ENCODE data around the gene ZNRF4.
"Not testable (repeated sequence)": the region's sequence is repeated elsewhere in the genome, so short reads cannot be mapped to it uniquely, and the experiment has no call there.

ZNRF4 gene

DNA sequence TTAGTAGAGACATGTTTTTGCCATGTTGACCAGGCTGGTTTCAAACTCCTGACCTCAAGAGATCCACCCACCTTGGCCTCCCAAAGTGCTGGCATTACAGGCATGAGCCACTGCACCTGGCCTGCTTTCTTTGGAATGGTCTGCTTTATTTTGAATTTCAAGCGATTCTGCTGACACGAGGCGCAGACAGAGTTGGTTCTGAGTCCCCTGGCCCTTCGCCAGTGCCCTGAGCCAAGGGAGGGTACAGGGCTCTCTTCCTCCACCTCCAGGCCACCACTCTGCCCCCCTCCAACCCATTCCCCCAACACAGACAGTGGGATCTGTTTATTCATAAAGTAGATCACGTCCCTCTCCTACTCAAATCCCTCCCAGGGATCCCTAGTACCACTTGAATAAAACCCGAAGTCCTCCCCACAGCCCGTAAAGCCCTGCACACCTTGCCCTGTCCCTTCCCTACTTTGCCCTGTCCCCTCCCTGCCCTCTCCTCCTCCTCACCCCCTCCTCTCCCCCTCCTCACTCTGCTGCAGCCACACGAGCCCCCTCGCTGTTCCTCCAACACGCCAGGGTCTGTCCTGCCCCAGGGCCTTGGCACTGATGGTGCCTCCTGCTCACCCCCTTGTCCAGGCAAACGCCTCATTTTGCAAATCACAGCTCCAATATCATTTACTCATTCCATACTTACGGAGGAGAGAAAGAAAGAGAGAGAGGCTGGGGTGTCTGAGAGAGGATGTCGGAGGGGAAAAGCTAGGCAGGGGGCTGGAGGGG, 22.4 kb downstream of the ZNRF4 start:
- DNase-seq, result no peak

DNA sequence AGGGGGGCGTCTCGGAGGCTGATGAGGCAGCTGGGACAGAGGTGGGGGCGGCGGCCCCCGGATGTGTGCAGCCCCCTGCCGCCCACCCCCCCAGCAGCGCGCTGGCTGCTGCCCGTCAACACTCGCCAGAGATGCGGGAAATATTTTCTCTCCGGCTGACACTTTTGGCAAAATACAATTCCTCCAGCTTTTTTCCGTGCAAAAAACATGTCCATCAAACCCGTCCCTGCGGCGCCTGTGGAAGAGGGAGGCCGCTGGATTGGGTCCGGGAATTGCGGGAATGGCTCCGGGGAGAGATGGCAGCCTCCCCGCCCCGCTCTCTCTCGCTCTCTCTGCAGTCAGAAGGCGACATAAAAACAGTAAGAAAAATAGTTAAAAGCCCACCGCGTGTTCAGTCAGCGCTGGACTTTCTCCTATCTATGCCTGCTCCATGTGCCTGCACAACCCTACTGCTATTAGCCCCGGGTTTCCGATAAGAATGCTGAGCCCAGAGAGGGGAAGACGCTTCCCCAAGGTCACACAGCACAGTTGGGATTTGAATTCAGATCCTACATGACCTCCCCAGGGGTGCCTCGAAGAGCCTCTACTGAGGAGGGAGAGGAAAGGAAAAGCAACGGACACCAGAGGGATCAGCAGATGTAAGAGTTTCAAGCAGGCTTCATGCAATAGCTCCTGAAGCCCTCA, 23.2 kb downstream of the ZNRF4 start:
- no peak for DNase-seq

DNA sequence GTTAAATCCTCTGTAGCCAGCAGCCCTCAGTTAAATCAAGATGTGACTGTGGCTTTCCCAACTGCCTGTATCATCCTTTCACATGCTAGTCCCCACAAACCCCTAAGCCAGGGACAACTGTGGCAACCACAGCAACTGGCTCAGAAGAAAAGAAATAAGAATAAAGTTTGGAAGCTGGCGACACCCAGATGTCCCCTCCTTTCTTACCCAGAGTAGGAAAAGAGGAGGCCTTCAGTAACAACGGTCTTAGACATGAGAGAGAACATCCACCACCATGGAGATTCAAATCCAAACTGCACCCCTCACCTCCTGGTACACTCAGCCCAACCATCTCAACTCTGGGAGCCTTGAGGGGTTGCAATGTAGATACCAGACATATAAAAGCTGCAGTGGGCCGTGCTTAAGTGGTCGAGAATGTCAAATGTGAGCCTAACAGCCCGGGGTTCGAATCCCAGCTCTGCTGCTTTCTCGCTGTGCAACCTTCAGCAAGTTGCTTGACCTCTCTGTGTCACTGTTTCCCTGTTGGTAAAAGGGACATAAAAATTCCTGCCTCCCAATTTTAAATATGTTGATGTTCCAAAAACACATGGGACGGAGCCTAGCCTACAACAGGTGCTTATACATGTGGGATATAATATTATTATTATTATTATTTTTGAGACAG, 23.8 kb downstream of the ZNRF4 start:
- no peak for DNase-seq

GRCh38 chr19:5479958-5480357, 24.7 kb downstream of the ZNRF4 start:
- DNase-seq, result peak; percentile 87 to 88

DNA sequence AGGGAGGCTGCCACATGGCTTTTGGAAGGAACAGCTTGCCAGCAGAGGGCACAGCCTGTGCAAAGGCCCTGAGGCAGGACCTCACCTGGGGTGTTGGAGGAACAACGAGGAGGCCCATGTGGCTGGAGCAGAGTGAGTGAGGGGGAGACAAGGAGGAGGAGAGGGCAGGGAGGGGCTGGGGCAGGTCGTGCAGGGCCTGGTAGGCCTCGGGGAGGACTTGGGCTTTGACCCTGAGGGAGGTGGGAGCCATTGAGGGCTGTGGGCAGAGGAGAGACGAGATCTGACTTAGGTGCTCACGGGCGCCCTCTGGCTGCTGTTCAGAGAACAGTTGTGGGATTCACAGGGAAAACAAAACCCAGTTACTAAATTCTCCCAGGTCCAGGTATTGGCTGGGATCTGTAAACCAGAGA, 25.2 kb downstream of the ZNRF4 start:
- peak in 1 of 2 experiments; percentile 54 for DNase-seq

GRCh38 chr19:5481957-5482356, 26.7 kb downstream of the ZNRF4 start:
- DNase-seq, result no peak

DNA sequence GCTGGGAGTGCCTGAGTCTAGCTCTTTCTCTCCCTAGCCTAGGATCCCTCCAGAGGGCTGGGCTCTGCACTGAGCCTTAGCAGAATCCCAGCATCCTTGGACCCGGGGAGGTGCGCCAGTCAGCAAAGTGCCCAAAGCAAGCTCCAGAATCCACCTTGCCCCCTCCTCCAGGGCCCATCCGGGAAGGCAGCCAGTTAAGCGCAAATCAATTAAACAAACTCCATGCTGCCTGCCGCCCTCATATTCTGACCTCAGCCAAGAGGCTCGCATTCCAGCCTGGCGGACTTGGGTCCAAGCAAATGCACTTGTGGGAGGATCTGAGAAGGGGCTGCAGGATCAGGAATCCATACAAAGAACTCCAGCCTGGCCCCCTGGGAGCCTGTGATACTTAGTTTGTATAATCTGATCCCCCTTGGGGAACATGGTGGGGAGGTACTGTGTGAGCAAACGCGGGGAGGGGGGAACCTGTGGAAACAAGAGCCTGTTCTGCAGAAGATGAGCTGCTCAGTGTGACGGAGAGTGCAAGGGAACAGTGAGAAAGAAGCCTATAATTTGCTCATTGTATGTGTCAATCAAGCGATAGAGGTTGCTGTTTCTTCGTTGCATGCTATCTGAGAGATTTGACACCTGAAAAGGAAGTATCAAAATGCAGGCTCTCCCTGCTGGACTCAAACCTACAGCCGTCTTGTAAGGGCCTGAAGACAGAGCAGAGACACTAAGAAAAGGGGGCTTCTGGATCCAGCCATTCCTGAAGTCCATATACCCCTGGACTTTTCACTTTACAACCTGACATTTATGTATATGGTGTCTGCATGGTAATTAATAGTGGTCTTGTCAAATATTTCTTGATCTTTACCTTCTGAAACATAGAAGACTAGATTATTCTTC, 29.4 kb downstream of the ZNRF4 start:
- DNase-seq, result peak in 1 of 2 experiments; percentile 25

- no peak for DNase-seq
Measured at GRCh38 chr19:5485286-5485636, 30.0 kb downstream of the ZNRF4 start.

- DNase-seq, result not testable (repeated sequence)
Measured at GRCh38 chr19:5485658-5486057, 30.4 kb downstream of the ZNRF4 start.

- DNase-seq, result no peak
Measured at GRCh38 chr19:5487222-5487621, 32.0 kb downstream of the ZNRF4 start.

- DNase-seq, result no peak
Measured at GRCh38 chr19:5489551-5489950, 34.3 kb downstream of the ZNRF4 start.

DNA sequence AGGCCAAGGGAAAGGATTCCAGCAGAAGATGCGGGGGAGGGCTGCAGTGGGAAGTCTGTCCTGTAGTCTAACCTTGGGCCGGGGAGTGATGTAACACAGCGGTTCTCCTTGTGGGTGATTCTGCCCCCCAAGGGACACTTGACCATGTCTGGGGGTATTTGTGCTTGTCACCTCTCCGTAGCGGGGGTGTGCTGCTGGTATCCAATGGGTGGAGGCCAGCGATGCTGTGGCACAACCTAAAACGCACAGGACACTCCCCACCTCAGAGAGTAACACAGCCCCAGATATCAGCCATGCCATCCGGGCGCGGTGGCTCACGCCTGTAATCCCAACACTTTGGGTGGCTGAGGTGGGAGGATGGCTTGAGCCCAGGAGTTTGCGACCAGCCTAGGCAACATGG, 36.3 kb downstream of the ZNRF4 start:
- DNase-seq, result no peak

DNA sequence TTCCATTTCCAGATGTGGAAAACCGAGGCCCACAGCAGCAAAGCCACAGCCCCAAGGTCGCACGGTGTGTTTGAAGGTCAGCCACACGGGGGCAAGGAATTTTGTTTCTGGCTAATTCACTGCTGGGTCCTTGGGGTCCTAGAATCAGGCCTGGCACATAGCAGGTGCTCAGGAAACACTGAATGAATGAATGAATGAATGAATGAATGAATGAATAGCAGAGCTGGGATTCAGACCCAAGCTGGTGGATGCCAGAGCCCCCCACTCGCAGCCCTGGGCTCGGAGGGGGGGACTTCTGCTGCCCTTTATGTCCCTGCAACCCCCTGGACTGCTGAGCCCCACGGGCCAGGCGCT, 37.0 kb downstream of the ZNRF4 start:
- DNase-seq, result no peak

DNA sequence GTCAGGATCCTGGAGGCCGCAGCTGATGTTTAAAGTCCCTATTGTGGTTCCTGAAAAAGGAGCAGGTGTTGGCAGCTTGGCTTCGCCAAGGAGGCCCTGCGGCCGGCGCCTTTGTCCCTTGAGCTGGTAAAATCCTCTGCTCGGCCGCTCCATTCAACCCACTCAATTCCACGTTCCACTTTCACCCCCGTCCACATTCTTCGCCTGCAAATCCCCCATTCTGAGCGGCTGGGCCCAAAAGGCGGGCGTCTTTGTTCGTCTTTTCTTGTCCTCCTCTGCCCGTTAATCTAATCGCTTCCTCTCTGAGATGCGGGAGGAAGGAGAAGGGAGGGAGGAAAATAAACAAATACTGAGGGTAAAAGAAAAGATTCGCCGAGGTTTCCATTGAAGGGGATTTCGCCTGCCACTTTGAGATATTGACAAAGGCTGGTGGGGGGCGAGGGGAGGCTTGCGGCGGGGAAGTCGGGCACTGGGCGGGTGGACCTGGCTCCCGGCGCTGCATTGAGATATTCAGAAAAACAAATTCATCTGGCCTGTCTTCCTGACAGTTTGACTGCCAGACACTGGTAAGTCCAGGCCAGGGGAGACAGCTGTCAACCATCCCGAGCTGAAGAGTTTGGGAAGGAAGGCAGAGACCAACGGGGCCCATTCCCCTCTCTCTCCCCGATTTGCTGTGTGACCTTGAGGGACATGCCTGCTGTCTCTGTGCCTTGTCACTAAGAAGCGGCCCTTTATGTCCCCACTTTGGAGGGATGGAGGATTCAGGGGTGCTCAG, 37.6 kb downstream of the ZNRF4 start:
- peak in 1 of 2 experiments; percentile 19 for DNase-seq

DNA sequence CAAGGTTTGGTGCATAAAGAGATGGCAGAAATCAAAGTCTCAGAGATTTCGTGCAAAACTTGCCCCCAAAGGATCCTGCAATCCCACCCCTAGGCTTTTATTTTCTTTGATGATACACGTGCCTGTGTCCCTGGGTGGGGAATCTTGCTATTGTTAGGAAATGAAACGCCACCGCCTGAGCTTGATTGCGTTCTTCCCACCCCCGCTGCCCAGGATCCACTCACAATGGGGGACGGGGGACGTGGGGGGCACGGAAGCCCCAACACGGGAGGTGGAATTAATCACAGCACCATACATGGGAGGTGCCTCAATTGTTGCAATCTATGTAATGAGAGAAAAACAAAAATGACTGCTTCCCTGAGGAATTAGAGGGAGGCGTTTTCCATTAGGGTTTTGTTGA, 39.6 kb downstream of the ZNRF4 start:
- no peak for DNase-seq

DNA sequence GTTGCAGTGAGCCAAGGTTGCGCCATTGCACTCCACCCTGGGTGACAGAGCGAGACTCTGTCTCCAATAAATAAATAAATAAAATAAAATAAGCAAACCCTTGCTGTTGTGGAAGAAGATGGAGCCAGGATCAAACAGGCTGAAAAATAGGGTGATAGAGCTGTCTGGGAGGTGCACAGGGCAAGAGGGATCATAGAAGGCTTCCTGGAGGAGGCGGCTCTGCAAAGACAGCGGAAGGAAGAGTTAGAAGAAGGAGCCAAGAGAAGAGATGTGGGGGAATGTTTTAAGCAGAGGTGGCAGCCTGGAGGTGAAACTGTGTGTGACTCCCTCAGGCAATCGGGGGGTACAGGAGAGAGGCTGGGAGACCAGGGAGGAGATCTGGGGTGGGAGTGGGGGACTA, 40.6 kb downstream of the ZNRF4 start:
- DNase-seq, result no peak

GRCh38 chr19:5497297-5497696, 42.1 kb downstream of the ZNRF4 start:
- DNase-seq, result no peak

- no peak for DNase-seq
Measured at GRCh38 chr19:5498830-5499550, 43.8 kb downstream of the ZNRF4 start.

GRCh38 chr19:5501907-5502306, 46.7 kb downstream of the ZNRF4 start:
- DNase-seq, result no peak

DNA sequence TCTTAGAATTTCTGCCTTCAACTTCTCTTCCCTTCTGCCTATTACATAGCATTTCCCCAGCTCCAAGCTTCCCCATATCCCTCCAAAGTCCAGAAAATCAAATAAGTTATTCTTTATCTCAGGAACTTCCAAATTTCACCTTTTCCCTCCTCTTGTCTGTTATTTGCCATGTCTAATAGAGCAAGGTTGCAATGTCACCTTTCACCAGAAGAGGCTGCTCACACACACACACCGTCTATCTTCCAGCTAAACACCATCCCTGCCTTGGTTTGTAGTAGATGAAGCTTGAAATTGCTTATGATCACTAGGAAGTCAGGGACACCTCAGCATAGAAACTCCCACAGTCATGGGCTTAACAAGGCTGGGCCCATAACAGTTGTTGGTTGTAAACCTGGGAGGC, 48.4 kb downstream of the ZNRF4 start:
- DNase-seq, result no peak

DNA sequence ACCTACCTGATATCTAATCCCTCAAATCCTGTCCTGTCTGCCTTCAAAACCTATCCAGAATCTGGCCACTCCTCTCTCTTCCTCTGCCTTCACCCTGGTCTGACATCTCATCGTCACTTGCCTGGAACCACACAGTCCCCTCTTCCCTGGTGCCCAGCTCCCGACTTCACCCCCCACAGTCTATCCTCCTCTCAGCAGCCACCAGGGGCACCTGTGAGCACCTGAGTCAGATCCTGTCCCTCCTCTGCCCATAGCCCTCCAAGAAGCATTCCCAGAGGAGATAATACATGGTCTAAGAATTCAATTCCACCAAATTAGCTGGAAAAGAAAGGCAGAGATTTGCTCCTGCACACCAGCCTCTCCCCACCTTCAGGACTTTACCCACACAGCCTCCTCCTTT, 48.9 kb downstream of the ZNRF4 start:
- no peak for DNase-seq
